ENCODE measurements around the gene SGF29.

GRCh38 chr16:28617874-28618273 lies 64.2 kb downstream of the SGF29 start:
- TF ChIP-seq, protein P1, sequence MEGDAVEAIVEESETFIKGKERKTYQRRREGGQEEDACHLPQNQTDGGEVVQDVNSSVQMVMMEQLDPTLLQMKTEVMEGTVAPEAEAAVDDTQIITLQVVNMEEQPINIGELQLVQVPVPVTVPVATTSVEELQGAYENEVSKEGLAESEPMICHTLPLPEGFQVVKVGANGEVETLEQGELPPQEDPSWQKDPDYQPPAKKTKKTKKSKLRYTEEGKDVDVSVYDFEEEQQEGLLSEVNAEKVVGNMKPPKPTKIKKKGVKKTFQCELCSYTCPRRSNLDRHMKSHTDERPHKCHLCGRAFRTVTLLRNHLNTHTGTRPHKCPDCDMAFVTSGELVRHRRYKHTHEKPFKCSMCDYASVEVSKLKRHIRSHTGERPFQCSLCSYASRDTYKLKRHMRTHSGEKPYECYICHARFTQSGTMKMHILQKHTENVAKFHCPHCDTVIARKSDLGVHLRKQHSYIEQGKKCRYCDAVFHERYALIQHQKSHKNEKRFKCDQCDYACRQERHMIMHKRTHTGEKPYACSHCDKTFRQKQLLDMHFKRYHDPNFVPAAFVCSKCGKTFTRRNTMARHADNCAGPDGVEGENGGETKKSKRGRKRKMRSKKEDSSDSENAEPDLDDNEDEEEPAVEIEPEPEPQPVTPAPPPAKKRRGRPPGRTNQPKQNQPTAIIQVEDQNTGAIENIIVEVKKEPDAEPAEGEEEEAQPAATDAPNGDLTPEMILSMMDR (conservative IDR thresholded peaks at IDR 0.05; ENCODE audit: low read depth in 2 of 2): no peak
- TF ChIP-seq CREB1 (CRISPR knock-in tag; IDR thresholded peaks at IDR 0.05; ENCODE audit: low read depth) (no peak), REST (IDR thresholded peaks at IDR 0.05; ENCODE audit: unreplicated experiment) (no peak), POLR2AphosphoS5 (IDR thresholded peaks at IDR 0.05; ENCODE audit: low read depth) (no peak), EZH2 (IDR thresholded peaks at IDR 0.05; ENCODE audit: low read depth, unreplicated experiment) (no peak), EZH2phosphoT487 (IDR thresholded peaks at IDR 0.05; ENCODE audit: unreplicated experiment) (no peak)

Measured in GM23338 (cell line).